Neuron (in vitro differentiated cells): ENCODE measurements around the gene A4GALT.

Experiments used
- H2AFZ ChIP-seq: one replicate; pipeline ENCODE4 v1.6.1; 2013; ENCODE audit warnings: low read depth, mild to moderate bottlenecking, inconsistent platforms, low read length, moderate library complexity
- H3K27me3 ChIP-seq: one replicate; pipeline ENCODE4 v1.6.1; 2013; ENCODE audit warnings: low read length; ENCODE audit not compliant: insufficient read depth
- H3K36me3 ChIP-seq: one replicate; pipeline ENCODE4 v1.6.1; 2013; ENCODE audit warnings: low read length; ENCODE audit not compliant: insufficient read depth
- H3K4me1 ChIP-seq: one replicate; pipeline ENCODE4 v1.6.1; 2013; ENCODE audit warnings: low read length; ENCODE audit not compliant: insufficient read depth
- H3K4me3 ChIP-seq: 2 replicates; pipeline ENCODE4 v1.5.1; 2013; ENCODE audit warnings: mild to moderate bottlenecking, low read length, moderate library complexity
- H3K9me3 ChIP-seq: one replicate; pipeline ENCODE4 v1.6.1; 2013; ENCODE audit warnings: low read length

The A4GALT gene

GRCh38 chr22:42654436-42655073 is 66.1 kb downstream of the A4GALT start:
- Histone ChIP-seq H2AFZ (no peak overlapping the region), H3K36me3 (no peaks in the 10 kb centered on the region), H3K4me3 (no peak overlapping the region), H3K27me3 (no peaks in the 10 kb centered on the region), H3K4me1 (peaks cover 4% of the 10 kb centered on the region), H3K9me3 (no peaks in the 10 kb centered on the region)

- Histone ChIP-seq H3K4me1 (peaks cover 4% of the 10 kb centered on the region), H3K27me3 (no peaks in the 10 kb centered on the region), H3K4me3 (no peak overlapping the region)
Observed at GRCh38 chr22:42653999-42654398, 66.7 kb downstream of the A4GALT start.

GRCh38 chr22:42651134-42651533 is 69.5 kb downstream of the A4GALT start:
- Histone ChIP-seq H2AFZ (no peak overlapping the region), H3K4me3 (no peak overlapping the region), H3K36me3 (no peaks in the 10 kb centered on the region), H3K9me3 (no peaks in the 10 kb centered on the region), H3K4me1 (peaks cover 16% of the 10 kb centered on the region), H3K27me3 (no peaks in the 10 kb centered on the region)

More at GRCh38 chr22:42653999-42654398, 66.7 kb downstream of the A4GALT start:
- H2AFZ ChIP-seq = no peak overlapping the region
- H3K36me3 ChIP-seq = no peaks in the 10 kb centered on the region
- no peaks in the 10 kb centered on the region for H3K9me3 ChIP-seq

GRCh38 chr22:42649246-42650099 is 71.2 kb downstream of the A4GALT start, which contains the start of gene CYB5R3:
TSS of gene CYB5R3 (minus strand) at chr22:42649392. CDS start at chr22:42649315, 77 bp downstream.
- Histone ChIP-seq H3K9me3 (no peaks in the 10 kb centered on the region), H3K36me3 (no peaks in the 10 kb centered on the region), H3K4me3 (peak within 1 kb of the TSS; percentile 87), H3K4me1 (peaks cover 16% of the 10 kb centered on the region), H2AFZ (peak within 1 kb of the TSS; percentile 91), H3K27me3 (no peaks in the 10 kb centered on the region)

GRCh38 chr22:42648368-42649245 is 72.1 kb downstream of the A4GALT start:
- H3K4me1 ChIP-seq = peaks cover 14% of the 10 kb centered on the region
- H3K36me3 ChIP-seq = no peaks in the 10 kb centered on the region
- H2AFZ ChIP-seq = no peak overlapping the region
- H3K9me3 ChIP-seq = no peaks in the 10 kb centered on the region
- H3K4me3 ChIP-seq = peak overlapping the region; percentile 87
- no peaks in the 10 kb centered on the region for H3K27me3 ChIP-seq

- peaks cover 12% of the 10 kb centered on the region for H3K4me1 ChIP-seq
Observed at GRCh38 chr22:42648017-42648367, 72.7 kb downstream of the A4GALT start.

GRCh38 chr22:42646569-42647525 is 73.8 kb downstream of the A4GALT start:
- no peaks in the 10 kb centered on the region for H3K36me3 ChIP-seq

More at GRCh38 chr22:42648017-42648367, 72.7 kb downstream of the A4GALT start:
- H3K36me3 ChIP-seq = no peaks in the 10 kb centered on the region
- H3K9me3 ChIP-seq = no peaks in the 10 kb centered on the region
- H2AFZ ChIP-seq = no peak overlapping the region
- H3K27me3 ChIP-seq = no peaks in the 10 kb centered on the region
- peak overlapping the region; percentile 87 for H3K4me3 ChIP-seq

GRCh38 chr22:42645938-42646568 is 74.6 kb downstream of the A4GALT start:
- Histone ChIP-seq H3K36me3 (no peaks in the 10 kb centered on the region), H3K4me1 (peaks cover 12% of the 10 kb centered on the region)

More at GRCh38 chr22:42646569-42647525, 73.8 kb downstream of the A4GALT start:
- Histone ChIP-seq H3K4me1 (peaks cover 12% of the 10 kb centered on the region), H3K9me3 (no peaks in the 10 kb centered on the region), H3K4me3 (no peak overlapping the region), H3K27me3 (no peaks in the 10 kb centered on the region), H2AFZ (no peak overlapping the region)

GRCh38 chr22:42645341-42645937 is 75.2 kb downstream of the A4GALT start:
- Histone ChIP-seq H3K36me3 (no peaks in the 10 kb centered on the region), H3K27me3 (no peaks in the 10 kb centered on the region), H3K9me3 (no peaks in the 10 kb centered on the region), H3K4me3 (no peak overlapping the region), H2AFZ (no peak overlapping the region), H3K4me1 (peaks cover 12% of the 10 kb centered on the region)

More at GRCh38 chr22:42645938-42646568, 74.6 kb downstream of the A4GALT start:
- Histone ChIP-seq H2AFZ (no peak overlapping the region), H3K4me3 (no peak overlapping the region), H3K9me3 (no peaks in the 10 kb centered on the region), H3K27me3 (no peaks in the 10 kb centered on the region)

GRCh38 chr22:42644422-42645340 is 76.0 kb downstream of the A4GALT start:
- H2AFZ ChIP-seq = no peak overlapping the region
- H3K36me3 ChIP-seq = no peaks in the 10 kb centered on the region
- H3K4me3 ChIP-seq = no peak overlapping the region
- no peaks in the 10 kb centered on the region for H3K9me3 ChIP-seq
- H3K27me3 ChIP-seq = no peaks in the 10 kb centered on the region
- H3K4me1 ChIP-seq = peaks cover 12% of the 10 kb centered on the region
